GM04503 (cell line): ENCODE measurements around the gene FAT1.

Experiments used
- DNase-seq: peaks from one replicate; pipeline ENCODE4 v3.0.0-alpha.2; 2012; ENCODE audit warnings: low read depth

Gene FAT1

GRCh38 chr4:186724058-186724863, 605 bp upstream of the FAT1 start:
- DNase-seq: peak; percentile 12

GRCh38 chr4:186722796-186723291, 812 bp downstream of the FAT1 start:
- peak; percentile 10 for DNase-seq

GRCh38 chr4:186719925-186720694, 3.5 kb downstream of the FAT1 start:
- peak; percentile 9 for DNase-seq

GRCh38 chr4:186717556-186717955, 6.1 kb downstream of the FAT1 start:
- DNase-seq: no peak

- DNase-seq: no peak
Observed at GRCh38 chr4:186715077-186715476, 8.6 kb downstream of the FAT1 start.

GRCh38 chr4:186714006-186714675, 9.5 kb downstream of the FAT1 start:
- DNase-seq: no peak

- DNase-seq: no peak
Observed at GRCh38 chr4:186712690-186713089, 11.0 kb downstream of the FAT1 start.

- DNase-seq: no peak
Observed at GRCh38 chr4:186710521-186711119, 13.0 kb downstream of the FAT1 start.

GRCh38 chr4:186709517-186709916, 14.1 kb downstream of the FAT1 start:
- no peak for DNase-seq

GRCh38 chr4:186708554-186708953, 15.1 kb downstream of the FAT1 start:
- no peak for DNase-seq

GRCh38 chr4:186707996-186708395, 15.7 kb downstream of the FAT1 start:
- no peak for DNase-seq

- no peak for DNase-seq
Observed at GRCh38 chr4:186707574-186707973, 16.1 kb downstream of the FAT1 start.

GRCh38 chr4:186704057-186704456, 19.6 kb downstream of the FAT1 start:
- DNase-seq: no peak

- DNase-seq: no peak
Observed at GRCh38 chr4:186703510-186703909, 20.1 kb downstream of the FAT1 start.

- no peak for DNase-seq
Observed at GRCh38 chr4:186702940-186703339, 20.7 kb downstream of the FAT1 start.

- DNase-seq: no peak
Observed at GRCh38 chr4:186702297-186702696, 21.4 kb downstream of the FAT1 start.

GRCh38 chr4:186701788-186702187, 21.9 kb downstream of the FAT1 start:
- DNase-seq: no peak

- no peak for DNase-seq
Observed at GRCh38 chr4:186701273-186701672, 22.4 kb downstream of the FAT1 start.

GRCh38 chr4:186700746-186701145, 22.9 kb downstream of the FAT1 start:
- no peak for DNase-seq

GRCh38 chr4:186699881-186700397, 23.7 kb downstream of the FAT1 start:
- no peak for DNase-seq

GRCh38 chr4:186699298-186699697, 24.4 kb downstream of the FAT1 start:
- DNase-seq: no peak

GRCh38 chr4:186698525-186698924, 25.1 kb downstream of the FAT1 start:
- DNase-seq: no peak
